ES-I3 (cell line): ENCODE data around the gene PHPT1.
"Not testable (repeated sequence)": the region's sequence is repeated elsewhere in the genome, so short reads cannot be mapped to it uniquely, and the experiment has no call there.

Experiments used
- H3K36me3 ChIP-seq: 2 replicates; pipeline ENCODE4 v1.6.1; 2013; ENCODE audit warnings: mild to moderate bottlenecking, low read length, control low read depth, moderate library complexity; ENCODE audit not compliant: insufficient read depth
- H3K4me1 ChIP-seq: 2 replicates; pipeline ENCODE4 v1.6.1; 2013; ENCODE audit warnings: mild to moderate bottlenecking, control low read depth, low read length; ENCODE audit not compliant: insufficient read depth
- H3K9ac ChIP-seq: 2 replicates; pipeline ENCODE4 v1.6.1; 2013; ENCODE audit warnings: low read depth, mild to moderate bottlenecking, low read length, moderate library complexity
- H3K9me3 ChIP-seq: 2 replicates; pipeline ENCODE4 v1.6.1; 2013; ENCODE audit warnings: mild to moderate bottlenecking, low read length, moderate library complexity; ENCODE audit not compliant: control insufficient read depth, insufficient read depth

Gene PHPT1

DNA sequence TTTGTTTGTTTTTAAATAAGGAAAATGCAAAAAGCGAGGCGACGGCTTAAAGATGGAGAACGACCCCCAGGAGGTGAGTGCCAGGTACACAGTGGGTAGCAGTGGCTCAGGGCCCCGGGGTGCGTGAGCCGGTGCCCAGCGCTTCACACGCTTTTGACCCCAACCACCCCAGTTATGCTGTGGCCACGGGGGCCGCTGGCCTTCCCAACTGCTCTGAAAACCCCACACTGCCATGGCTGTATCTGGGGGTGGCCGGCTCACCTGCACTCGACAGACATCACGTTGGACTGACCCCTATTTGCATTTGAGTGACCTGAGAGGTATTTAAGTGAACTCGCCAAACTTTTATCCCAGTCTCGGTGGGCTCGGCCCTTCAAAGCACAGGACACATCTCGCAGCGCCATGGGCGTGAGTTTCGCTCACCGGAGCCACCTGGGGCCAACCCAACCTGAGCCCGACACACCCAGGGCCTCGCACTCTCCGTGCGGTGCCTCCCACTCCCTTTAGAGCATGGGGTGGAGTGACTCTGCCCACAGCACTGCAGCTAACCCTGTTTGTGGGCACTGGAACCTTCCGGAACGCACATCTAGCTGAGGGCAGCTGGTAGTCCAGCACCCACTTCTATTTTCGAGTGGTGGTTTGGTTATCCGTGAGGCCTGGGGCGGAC is 20.6 kb upstream of the PHPT1 start:
- no peaks in the 10 kb centered on the region; the same call in none of the 2 replicates for H3K36me3 ChIP-seq
- H3K9ac ChIP-seq: no peak overlapping the region
- no peaks in the 10 kb centered on the region for H3K9me3 ChIP-seq
- H3K4me1 ChIP-seq: no peaks in the 10 kb centered on the region

DNA sequence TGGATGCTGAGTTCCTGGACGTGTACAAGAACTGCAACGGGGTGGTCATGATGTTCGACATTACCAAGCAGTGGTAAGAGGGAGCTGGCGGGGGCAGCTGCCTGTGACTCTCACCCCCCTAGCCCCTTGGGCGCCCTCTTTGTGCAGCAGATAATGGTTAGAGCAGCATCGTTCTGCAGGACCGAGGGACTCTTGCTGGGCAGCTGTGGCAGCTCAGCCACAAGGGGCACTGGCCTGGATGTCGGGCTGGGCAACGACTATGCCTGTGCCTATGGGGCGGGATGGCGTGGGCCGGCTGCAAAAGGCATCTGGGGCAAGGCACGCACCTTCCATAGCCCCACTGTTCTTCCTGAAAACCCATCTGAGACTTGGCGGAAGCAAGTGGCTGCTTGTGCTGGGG is 19.8 kb upstream of the PHPT1 start:
- H3K36me3 ChIP-seq: no peaks in the 10 kb centered on the region; the same call in none of the 2 replicates
- H3K9ac ChIP-seq: no peak overlapping the region
- H3K4me1 ChIP-seq: no peaks in the 10 kb centered on the region
- no peaks in the 10 kb centered on the region for H3K9me3 ChIP-seq

GRCh38 chr9:136829981-136830885 is 19.0 kb upstream of the PHPT1 start:
- Histone ChIP-seq H3K36me3 (no peaks in the 10 kb centered on the region; the same call in none of the 2 replicates), H3K4me1 (no peaks in the 10 kb centered on the region), H3K9me3 (no peaks in the 10 kb centered on the region), H3K9ac (no peak overlapping the region)

DNA sequence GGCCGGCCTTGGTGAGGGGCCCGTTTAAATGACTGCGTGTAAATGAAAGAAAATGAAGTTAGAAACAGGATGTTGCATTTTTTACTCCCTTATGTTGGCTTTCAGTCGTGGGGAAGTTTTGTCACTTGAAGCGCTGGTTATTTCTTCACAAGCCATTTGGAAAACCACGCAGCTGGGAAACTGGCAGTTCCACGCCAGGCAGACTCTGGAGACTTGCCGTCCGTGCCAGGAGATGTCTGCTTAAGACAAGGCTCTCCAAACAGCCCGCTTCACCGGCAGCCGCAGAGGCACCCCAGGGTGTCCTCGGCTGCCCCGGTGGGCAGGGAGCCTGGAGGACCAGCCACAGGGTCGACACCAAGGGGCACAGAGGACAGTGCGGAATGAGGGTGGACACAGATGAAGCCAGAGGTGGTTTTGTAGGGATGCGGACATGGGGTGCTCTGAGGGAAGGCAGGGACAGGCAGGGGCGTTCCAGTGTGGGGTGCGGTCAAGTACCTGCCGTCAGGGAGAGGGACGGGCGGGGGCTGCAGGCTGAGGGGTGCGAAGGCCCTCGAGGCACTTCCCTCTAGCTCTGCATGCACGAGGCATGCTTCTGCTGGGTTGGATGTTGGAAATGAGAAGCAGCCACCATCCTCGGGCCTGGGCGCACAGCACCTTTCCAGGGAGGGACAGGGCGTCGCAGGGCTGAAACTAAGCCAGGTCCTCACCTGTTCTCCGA is 18.0 kb upstream of the PHPT1 start:
- Histone ChIP-seq H3K4me1 (no peaks in the 10 kb centered on the region), H3K9ac (no peak overlapping the region), H3K36me3 (no peaks in the 10 kb centered on the region; the same call in none of the 2 replicates), H3K9me3 (no peaks in the 10 kb centered on the region)

- Histone ChIP-seq H3K4me1 (no peaks in the 10 kb centered on the region), H3K9ac (no peak overlapping the region), H3K9me3 (no peaks in the 10 kb centered on the region), H3K36me3 (no peaks in the 10 kb centered on the region; the same call in none of the 2 replicates)
Measured at GRCh38 chr9:136831720-136832104, 17.5 kb upstream of the PHPT1 start.

DNA sequence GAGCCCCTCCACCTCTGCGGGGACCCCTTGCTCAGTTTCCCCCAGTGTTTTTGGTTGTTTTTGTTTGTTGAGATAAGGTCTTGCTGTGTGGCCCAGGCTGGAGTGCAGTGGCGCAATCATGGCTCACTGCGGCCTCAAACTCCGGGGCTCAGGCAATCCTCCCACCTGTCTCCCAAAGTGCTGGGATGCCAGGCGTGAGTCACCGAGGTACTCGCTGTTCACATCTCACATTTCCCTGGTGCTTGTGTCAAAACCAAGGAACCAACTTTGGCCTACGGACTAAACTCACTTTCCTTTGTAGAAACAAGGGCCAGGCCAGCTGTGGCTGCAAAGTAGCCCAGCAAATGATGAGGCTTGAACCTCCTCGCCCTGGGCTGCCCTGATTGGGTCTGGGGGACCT is 16.6 kb upstream of the PHPT1 start:
- Histone ChIP-seq H3K4me1 (no peaks in the 10 kb centered on the region), H3K9ac (no peak overlapping the region), H3K36me3 (no peaks in the 10 kb centered on the region; the same call in none of the 2 replicates), H3K9me3 (no peaks in the 10 kb centered on the region)

DNA sequence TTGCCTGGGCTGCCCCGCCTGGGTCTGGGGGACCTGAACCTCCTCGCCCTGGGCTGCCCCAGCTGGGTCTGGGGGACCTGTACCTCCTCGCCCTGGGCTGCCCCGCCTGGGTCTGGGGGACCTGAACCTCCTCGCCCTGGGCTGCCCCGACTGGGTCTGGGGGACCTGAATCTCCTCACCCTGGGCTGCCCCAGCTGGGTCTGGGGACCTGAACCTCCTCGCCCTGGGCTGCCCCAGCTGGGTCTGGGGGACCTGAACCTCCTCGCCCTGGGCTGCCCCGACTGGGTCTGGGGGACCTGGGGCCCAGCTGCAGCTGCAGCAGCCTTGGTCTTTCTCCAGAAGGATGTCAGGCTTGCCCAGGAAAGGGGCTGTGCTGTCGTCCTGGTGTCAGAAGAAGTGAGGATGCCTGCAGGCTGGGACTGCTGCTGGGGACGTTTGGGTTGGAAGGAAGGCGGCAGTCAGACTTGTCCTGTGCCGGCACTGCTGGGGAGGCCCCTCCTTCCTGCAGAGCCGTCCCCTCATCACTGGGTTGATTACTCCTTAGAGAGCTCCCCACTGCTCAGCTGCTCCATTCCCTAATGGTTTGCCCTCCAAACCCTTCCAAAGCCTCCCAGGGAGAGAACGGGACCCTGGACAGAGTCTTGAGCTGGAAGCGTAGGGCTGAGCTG is 15.7 kb upstream of the PHPT1 start:
- H3K36me3 ChIP-seq, H3K9ac ChIP-seq, H3K9me3 ChIP-seq, H3K4me1 ChIP-seq: not testable (repeated sequence)

GRCh38 chr9:136835162-136835931 is 13.9 kb upstream of the PHPT1 start:
- H3K9me3 ChIP-seq: no peaks in the 10 kb centered on the region
- no peak overlapping the region for H3K9ac ChIP-seq
- H3K4me1 ChIP-seq: peaks cover 4% of the 10 kb centered on the region; the same call in 1 of the 2 replicates
- H3K36me3 ChIP-seq: no peaks in the 10 kb centered on the region; the same call in 1 of the 2 replicates

- Histone ChIP-seq H3K9ac (no peak overlapping the region), H3K9me3 (no peaks in the 10 kb centered on the region), H3K36me3 (no peaks in the 10 kb centered on the region), H3K4me1 (peaks cover 4% of the 10 kb centered on the region; the same call in 1 of the 2 replicates)
Measured at GRCh38 chr9:136835932-136836904, 13.0 kb upstream of the PHPT1 start.

DNA sequence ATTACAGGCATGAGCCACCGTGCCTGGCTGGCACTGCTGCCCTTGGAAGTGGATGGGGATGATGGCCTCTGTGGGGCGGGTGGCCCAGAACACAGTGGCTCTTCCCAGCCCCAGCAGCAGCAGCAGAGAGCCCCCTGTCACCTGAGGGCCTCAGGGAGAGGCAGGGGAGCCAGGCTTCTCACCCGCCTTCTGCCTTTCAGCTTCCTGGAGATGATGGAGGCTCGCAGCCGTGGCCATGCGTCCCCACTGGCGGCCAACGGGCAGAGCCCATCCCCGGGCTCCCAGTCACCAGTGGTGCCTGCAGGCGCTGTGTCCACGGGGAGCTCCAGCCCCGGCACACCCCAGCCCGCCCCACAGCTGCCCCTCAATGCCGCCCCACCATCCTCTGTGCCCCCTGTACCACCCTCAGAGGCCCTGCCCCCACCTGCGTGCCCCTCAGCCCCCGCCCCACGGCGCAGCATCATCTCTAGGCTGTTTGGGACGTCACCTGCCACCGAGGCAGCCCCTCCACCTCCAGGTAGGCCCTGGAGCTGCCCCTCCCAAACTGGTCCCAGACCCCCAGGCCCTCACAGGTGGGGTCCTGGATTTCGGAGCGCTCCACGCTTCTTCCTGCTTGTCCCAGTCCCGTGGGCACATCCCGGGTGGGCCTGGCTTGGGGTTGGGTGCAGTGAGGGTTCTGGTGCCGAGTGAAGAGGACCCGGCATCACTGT is 11.9 kb upstream of the PHPT1 start:
- Histone ChIP-seq H3K9me3 (no peaks in the 10 kb centered on the region), H3K4me1 (peaks cover 8% of the 10 kb centered on the region; the same call in 1 of the 2 replicates), H3K9ac (no peak overlapping the region), H3K36me3 (no peaks in the 10 kb centered on the region)

DNA sequence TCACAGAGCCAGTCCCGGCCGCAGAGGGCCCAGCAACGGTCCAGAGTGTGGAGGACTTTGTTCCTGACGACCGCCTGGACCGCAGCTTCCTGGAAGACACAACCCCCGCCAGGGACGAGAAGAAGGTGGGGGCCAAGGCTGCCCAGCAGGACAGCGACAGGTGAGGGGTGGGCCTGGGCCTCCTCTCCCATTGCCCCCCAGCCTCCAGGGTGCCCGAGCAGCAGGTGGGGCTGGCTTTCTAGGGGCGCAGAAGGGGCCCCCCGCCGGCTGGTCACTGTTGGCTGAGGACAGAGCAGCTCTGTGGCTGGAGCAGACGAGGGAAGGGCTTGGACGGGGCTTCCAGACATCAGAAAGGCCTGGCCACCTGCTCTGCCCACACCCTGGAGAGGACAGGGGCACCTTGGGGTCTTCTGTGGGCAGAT is 11.3 kb upstream of the PHPT1 start:
- H3K4me1 ChIP-seq, H3K9ac ChIP-seq, H3K36me3 ChIP-seq, H3K9me3 ChIP-seq: not testable (repeated sequence)
